Measurements from ENCODE around the gene RNASE8. TPM values are rescaled to one million over a fixed set of nuclear protein-coding genes. Genes with fewer than 3 reads are reported as not detected.

RNASE8 gene
- total RNA-seq, 1 experiment from 2014 or later = not detected

GRCh38 chr14:21054123-21054767, 3.4 kb upstream of the RNASE8 start:
- TF ChIP-seq CTCF (conservative IDR thresholded peaks at IDR 0.05; ENCODE audit: low read depth, low read length) (no peak), EZH2 (IDR thresholded peaks at IDR 0.05; ENCODE audit: low read length, unreplicated experiment) (no peak), EZH2phosphoT487 (IDR thresholded peaks at IDR 0.05; ENCODE audit: borderline replicate concordance, low read length) (no peak)
- Histone ChIP-seq H2AFZ (ENCODE audit: low read length) (no peak overlapping the region), H3K27ac (ENCODE audit: low read length) (no peak overlapping the region), H3K79me2 (ENCODE audit: low read length) (no peaks in the 10 kb centered on the region), H3K27me3 (ENCODE audit: low read length) (peaks cover 24% of the 10 kb centered on the region), H3K9me3 (ENCODE audit: low read length) (no peaks in the 10 kb centered on the region), H3K9me2 (replicated peaks; ENCODE audit: low read length) (no peaks in the 10 kb centered on the region), H3K4me3 (ENCODE audit: low read length) (no peak overlapping the region), H3K9ac (ENCODE audit: low read length) (no peak overlapping the region), H3K4me2 (ENCODE audit: low read length) (no peak overlapping the region), H3F3A (ENCODE audit: low read length, unreplicated experiment) (no peaks in the 10 kb centered on the region), H3K4me1 (ENCODE audit: insufficient read depth, low read length) (no peaks in the 10 kb centered on the region), H4K20me1 (ENCODE audit: low read length) (no peaks in the 10 kb centered on the region), H3K36me3 (ENCODE audit: low read depth, low read length) (no peaks in the 10 kb centered on the region)
- no peak for DNase-seq
- POLR2A ChIA-PET (ENCODE audit: unreplicated experiment) = no interaction called here
- no TSS peak for BruUV-seq (replicated peaks)
- ATAC-seq = no peak
- CTCF ChIA-PET = no interaction called here
- intact Hi-C loops (cut with micrococcal nuclease) = no loop called here

- no peak overlapping the region for H3K9ac ChIP-seq (ENCODE audit: low read length)
- no peak for DNase-seq
- H3K4me3 ChIP-seq (ENCODE audit: low read length) = no peak overlapping the region
- H3K27ac ChIP-seq (ENCODE audit: low read length) = no peak overlapping the region
- H3F3A ChIP-seq (ENCODE audit: low read length, unreplicated experiment) = no peaks in the 10 kb centered on the region
- H3K9me3 ChIP-seq (ENCODE audit: low read length) = no peaks in the 10 kb centered on the region
- TF ChIP-seq CTCF (conservative IDR thresholded peaks at IDR 0.05; ENCODE audit: low read depth, low read length) (no peak), EZH2 (IDR thresholded peaks at IDR 0.05; ENCODE audit: low read length, unreplicated experiment) (no peak), EZH2phosphoT487 (IDR thresholded peaks at IDR 0.05; ENCODE audit: borderline replicate concordance, low read length) (no peak)
- H4K20me1 ChIP-seq (ENCODE audit: low read length) = no peaks in the 10 kb centered on the region
- CTCF ChIA-PET = no interaction called here
- H3K4me1 ChIP-seq (ENCODE audit: insufficient read depth, low read length) = no peaks in the 10 kb centered on the region
- POLR2A ChIA-PET (ENCODE audit: unreplicated experiment) = no interaction called here
- no peak overlapping the region for H2AFZ ChIP-seq (ENCODE audit: low read length)
- ATAC-seq = no peak
- intact Hi-C loops (cut with micrococcal nuclease) = no loop called here
- no peaks in the 10 kb centered on the region for H3K79me2 ChIP-seq (ENCODE audit: low read length)
- BruUV-seq (replicated peaks) = no TSS peak
- no peaks in the 10 kb centered on the region for H3K9me2 ChIP-seq (replicated peaks; ENCODE audit: low read length)
- no peak overlapping the region for H3K4me2 ChIP-seq (ENCODE audit: low read length)
- peaks cover 21% of the 10 kb centered on the region for H3K27me3 ChIP-seq (ENCODE audit: low read length)
- H3K36me3 ChIP-seq (ENCODE audit: low read depth, low read length) = no peaks in the 10 kb centered on the region
These were observed 2.9 kb upstream of the RNASE8 start for GRCh38 chr14:21054768-21055145.

- BruUV-seq (replicated peaks) = no TSS peak
- no peaks in the 10 kb centered on the region for H3K4me1 ChIP-seq (ENCODE audit: insufficient read depth, low read length)
- H3K36me3 ChIP-seq (ENCODE audit: low read depth, low read length) = no peaks in the 10 kb centered on the region
- H3K79me2 ChIP-seq (ENCODE audit: low read length) = no peaks in the 10 kb centered on the region
- ATAC-seq (no peak), DNase-seq (no peak)
- H3K9me2 ChIP-seq (replicated peaks; ENCODE audit: low read length) = no peaks in the 10 kb centered on the region
- TF ChIP-seq EZH2phosphoT487 (IDR thresholded peaks at IDR 0.05; ENCODE audit: borderline replicate concordance, low read length) (no peak), CTCF (conservative IDR thresholded peaks at IDR 0.05; ENCODE audit: low read depth, low read length) (no peak), EZH2 (IDR thresholded peaks at IDR 0.05; ENCODE audit: low read length, unreplicated experiment) (no peak)
- no peak overlapping the region for H3K9ac ChIP-seq (ENCODE audit: low read length)
- no peak overlapping the region for H3K4me2 ChIP-seq (ENCODE audit: low read length)
- H3K27ac ChIP-seq (ENCODE audit: low read length) = no peak overlapping the region
- H3K4me3 ChIP-seq (ENCODE audit: low read length) = no peak overlapping the region
- no peak overlapping the region for H2AFZ ChIP-seq (ENCODE audit: low read length)
- no peaks in the 10 kb centered on the region for H3K9me3 ChIP-seq (ENCODE audit: low read length)
- ChIA-PET CTCF (no interaction called here), POLR2A (ENCODE audit: unreplicated experiment) (no interaction called here)
- intact Hi-C loops (cut with micrococcal nuclease) = no loop called here
- H4K20me1 ChIP-seq (ENCODE audit: low read length) = no peaks in the 10 kb centered on the region
- H3K27me3 ChIP-seq (ENCODE audit: low read length) = peaks cover 18% of the 10 kb centered on the region
- no peaks in the 10 kb centered on the region for H3F3A ChIP-seq (ENCODE audit: low read length, unreplicated experiment)
These were observed 2.0 kb upstream of the RNASE8 start for GRCh38 chr14:21055432-21056117.

All from PC-3 (cell line).